MCF 10A (cell line): Measurements from ENCODE around the gene RBPJ. TPM values are rescaled to one million over a fixed set of nuclear protein-coding genes. Genes with fewer than 3 reads are reported as not detected.

Source experiments
- BruUV-seq: library from RNA; stranded (reverse); fragments of 400-500 nt; replicated peaks from 2 replicates; lab custom pipeline; 2021; lab: Mats Ljungman, UMichigan
- CTCF ChIA-PET: fragments of 300-600 bp; sonication (Branson Sonifier 250); formaldehyde crosslinking; extraction: SDS; loops from one replicate; lab custom pipeline; 2021; ENCODE audit warnings: antibody characterized with exemption, inconsistent platforms; lab: Yijun Ruan, JAX
- POLR2A ChIA-PET: fragments of 300-600, 350-650 bp; sonication (Branson Sonifier 250); formaldehyde crosslinking; extraction: SDS; loops from one replicate; lab custom pipeline; 2020; ENCODE audit warnings: antibody characterized with exemption, inconsistent platforms; lab: Yijun Ruan, JAX
- DNase-seq: peaks from one replicate; pipeline ENCODE4 v3.0.0-alpha.2; 2018; ENCODE audit not compliant: unreplicated experiment
- H3K27ac Mint-ChIP-seq: one replicate; pipeline ENCODE4 v1.8.0; 2022; ENCODE audit warnings: mild to moderate bottlenecking, low read depth, mixed read lengths; ENCODE audit not compliant: unreplicated experiment
- H3K27me3 Mint-ChIP-seq: one replicate; pipeline ENCODE4 v1.8.0; 2022; ENCODE audit warnings: mixed read lengths; ENCODE audit not compliant: insufficient read depth, unreplicated experiment
- H3K36me3 Mint-ChIP-seq: one replicate; pipeline ENCODE4 v1.8.0; 2022; ENCODE audit warnings: mild to moderate bottlenecking, moderate library complexity, mixed read lengths; ENCODE audit not compliant: insufficient read depth, unreplicated experiment
- H3K4me1 Mint-ChIP-seq: one replicate; pipeline ENCODE4 v1.8.0; 2022; ENCODE audit warnings: mixed read lengths; ENCODE audit not compliant: insufficient read depth, unreplicated experiment
- H3K4me3 Mint-ChIP-seq: one replicate; pipeline ENCODE4 v1.8.0; 2022; ENCODE audit warnings: mild to moderate bottlenecking, moderate library complexity, mixed read lengths; ENCODE audit not compliant: unreplicated experiment
- H3K9me3 Mint-ChIP-seq: one replicate; pipeline ENCODE4 v1.8.0; 2022; ENCODE audit warnings: mixed read lengths; ENCODE audit not compliant: unreplicated experiment
- CTCF ChIP-seq: fragments of 200-600 bp; IDR thresholded peaks from one replicate; pipeline ENCODE4 v1.8.0; 2022; ENCODE audit warnings: antibody characterized with exemption, mild to moderate bottlenecking; ENCODE audit not compliant: unreplicated experiment
- intact Hi-C: fragments of 100-400 bp; cut with micrococcal nuclease; formaldehyde crosslinking; loops from 2 replicates; pipeline ENCODE4 v1.14.1; 2022
- total RNA-seq: library from RNA; stranded (reverse); gene quantifications from 2 replicates; pipeline ENCODE4 v1.2.3, GENCODE V29; 2022

Gene RBPJ
- total RNA-seq, 1 experiment from 2014 or later = 74.4 TPM

- Mint-ChIP-seq H3K36me3 (peaks cover 12% of the 10 kb centered on the region), H3K4me1 (peaks cover 25% of the 10 kb centered on the region), H3K4me3 (no peak overlapping the region), H3K9me3 (no peaks in the 10 kb centered on the region), H3K27ac (no peak overlapping the region), H3K27me3 (no peaks in the 10 kb centered on the region)
- POLR2A ChIA-PET = interaction anchor here (0.9 to 1.1 kb wide), 2 partner anchors 14 kb away, joined by 3 to 5 read pairs; no protein-coding TSS in a partner anchor
- intact Hi-C loops = no loop called here
- BruUV-seq = no TSS peak
- no peak for TF ChIP-seq CTCF
- no peak for DNase-seq
- CTCF ChIA-PET = no interaction called here
Measured at GRCh38 chr4:26368685-26369084, 47.9 kb downstream of the RBPJ start.

- Mint-ChIP-seq H3K4me1 (peaks cover 25% of the 10 kb centered on the region), H3K27me3 (no peaks in the 10 kb centered on the region), H3K4me3 (no peak overlapping the region), H3K36me3 (peaks cover 13% of the 10 kb centered on the region), H3K9me3 (no peaks in the 10 kb centered on the region), H3K27ac (no peak overlapping the region)
- no peak for DNase-seq
- no TSS peak for BruUV-seq
- intact Hi-C loops = no loop called here
- TF ChIP-seq CTCF = no peak
- CTCF ChIA-PET = no interaction called here
- POLR2A ChIA-PET = interaction anchor here (0.9 to 1.1 kb wide), 2 partner anchors 14 to 15 kb away, joined by 3 to 5 read pairs; no protein-coding TSS in a partner anchor
Measured at GRCh38 chr4:26369132-26369531, 48.3 kb downstream of the RBPJ start.

- H3K4me1 Mint-ChIP-seq = peaks cover 25% of the 10 kb centered on the region
- no peaks in the 10 kb centered on the region for H3K9me3 Mint-ChIP-seq
- H3K27ac Mint-ChIP-seq = no peak overlapping the region
- ChIA-PET POLR2A (interaction anchor here (0.9 to 1.1 kb wide), 2 partner anchors 13 to 15 kb away, joined by 3 to 5 read pairs; no protein-coding TSS in a partner anchor), CTCF (interaction anchor here (0.7 to 1.1 kb wide), 2 partner anchors 12 to 44 kb away, joined by 3 read pairs; no protein-coding TSS in a partner anchor)
- no TSS peak for BruUV-seq
- DNase-seq = no peak
- no peak for TF ChIP-seq CTCF
- no peaks in the 10 kb centered on the region for H3K27me3 Mint-ChIP-seq
- peaks cover 17% of the 10 kb centered on the region for H3K36me3 Mint-ChIP-seq
- H3K4me3 Mint-ChIP-seq = no peak overlapping the region
- intact Hi-C loops = no loop called here
Measured at GRCh38 chr4:26369581-26369980, 48.8 kb downstream of the RBPJ start.

GRCh38 chr4:26372076-26372475, 51.3 kb downstream of the RBPJ start:
- TF ChIP-seq CTCF = no peak
- no peaks in the 10 kb centered on the region for H3K27me3 Mint-ChIP-seq
- H3K9me3 Mint-ChIP-seq = no peaks in the 10 kb centered on the region
- CTCF ChIA-PET = interaction anchor here (1.1 to 1.5 kb wide), 2 partner anchors 12 to 42 kb away, joined by 4 to 9 read pairs; no protein-coding TSS in a partner anchor
- intact Hi-C loops = no loop called here
- BruUV-seq = no TSS peak
- POLR2A ChIA-PET = interaction anchor here (1.3 kb wide), 1 partner anchor 8 kb away, joined by 6 read pairs; no protein-coding TSS in a partner anchor
- no peak for DNase-seq
- H3K36me3 Mint-ChIP-seq = peaks cover 16% of the 10 kb centered on the region
- no peak overlapping the region for H3K27ac Mint-ChIP-seq
- no peak overlapping the region for H3K4me3 Mint-ChIP-seq
- peaks cover 25% of the 10 kb centered on the region for H3K4me1 Mint-ChIP-seq
